Lower lobe of right lung (tissue), 2 donors: ENCODE measurements around the gene ANKRD12. TPM values are rescaled to one million over a fixed set of nuclear protein-coding genes. Genes with fewer than 3 reads are reported as not detected.

Experiments used
- ATAC-seq, 2 donors: fragments of 200-7000 bp; cut with Tn5 transposase; one replicate each; pipeline ENCODE4 v1.9.1; 2020 to 2022; ENCODE audit warnings: mild to moderate bottlenecking in 2 of 2, moderate library complexity in 2 of 2
- DNase-seq: peaks from one replicate; pipeline ENCODE4 v3.0.0-alpha.2; 2020
- H3K27ac ChIP-seq: fragments of 200-600 bp; one replicate; pipeline ENCODE4 v1.8.0; 2022
- H3K27me3 ChIP-seq: fragments of 200-600 bp; one replicate; pipeline ENCODE4 v1.8.0; 2022; ENCODE audit warnings: low read depth
- H3K36me3 ChIP-seq: fragments of 200-600 bp; one replicate; pipeline ENCODE4 v1.8.0; 2022; ENCODE audit warnings: mild to moderate bottlenecking
- H3K4me1 ChIP-seq: fragments of 200-600 bp; one replicate; pipeline ENCODE4 v1.8.0; 2022
- H3K4me3 ChIP-seq: fragments of 200-600 bp; one replicate; pipeline ENCODE4 v1.8.0; 2022; ENCODE audit warnings: mild to moderate bottlenecking
- H3K9me3 ChIP-seq: fragments of 200-600 bp; one replicate; pipeline ENCODE4 v1.8.0; 2022
- CTCF ChIP-seq: fragments of 200-600 bp; IDR thresholded peaks from one replicate; pipeline ENCODE4 v1.8.0; 2022; ENCODE audit warnings: antibody characterized with exemption, mild to moderate bottlenecking
- intact Hi-C: fragments of 100-400 bp; cut with DNase I; formaldehyde crosslinking; loops from one replicate; pipeline ENCODE4 v1.11.0; 2022
- total RNA-seq: library from RNA; stranded (reverse); fragmentation: NEBNext Ultra II Directional; extraction: Animal tissue kit (Norgen Biotek cat#: 25700); gene quantifications from one replicate; pipeline ENCODE4 v1.2.1, GENCODE V29; 2021
- donor health status: DM: no; HTN: yes; CAD: no; lungs with severe emphysema.

The ANKRD12 gene
- total RNA-seq, 1 donor from 2014 or later, result 77.7 TPM

GRCh38 chr18:9322744-9323143, 186.2 kb downstream of the ANKRD12 start:
- Histone ChIP-seq H3K27ac (no peak overlapping the region), H3K27me3 (no peaks in the 10 kb centered on the region), H3K4me3 (no peak overlapping the region), H3K9me3 (no peaks in the 10 kb centered on the region), H3K4me1 (peaks cover 3% of the 10 kb centered on the region), H3K36me3 (no peaks in the 10 kb centered on the region)
- no peak for TF ChIP-seq CTCF
- DNase-seq (no peak), ATAC-seq (no peak)
- intact Hi-C loops, result no loop called here

GRCh38 chr18:9323750-9324445, 187.3 kb downstream of the ANKRD12 start:
- no peak for DNase-seq
- Histone ChIP-seq H3K27ac (no peak overlapping the region), H3K4me1 (peaks cover 3% of the 10 kb centered on the region), H3K36me3 (no peaks in the 10 kb centered on the region), H3K9me3 (peaks cover 5% of the 10 kb centered on the region), H3K27me3 (no peaks in the 10 kb centered on the region), H3K4me3 (no peak overlapping the region)
- no peak for TF ChIP-seq CTCF
- no peak for ATAC-seq
- intact Hi-C loops, result no loop called here

GRCh38 chr18:9325716-9326115, 189.1 kb downstream of the ANKRD12 start:
- Histone ChIP-seq H3K27ac (no peak overlapping the region), H3K4me1 (peaks cover 3% of the 10 kb centered on the region), H3K27me3 (no peaks in the 10 kb centered on the region), H3K4me3 (no peak overlapping the region), H3K9me3 (peaks cover 5% of the 10 kb centered on the region), H3K36me3 (no peaks in the 10 kb centered on the region)
- ATAC-seq (no peak), DNase-seq (no peak)
- TF ChIP-seq CTCF, result no peak
- intact Hi-C loops, result no loop called here

DNA sequence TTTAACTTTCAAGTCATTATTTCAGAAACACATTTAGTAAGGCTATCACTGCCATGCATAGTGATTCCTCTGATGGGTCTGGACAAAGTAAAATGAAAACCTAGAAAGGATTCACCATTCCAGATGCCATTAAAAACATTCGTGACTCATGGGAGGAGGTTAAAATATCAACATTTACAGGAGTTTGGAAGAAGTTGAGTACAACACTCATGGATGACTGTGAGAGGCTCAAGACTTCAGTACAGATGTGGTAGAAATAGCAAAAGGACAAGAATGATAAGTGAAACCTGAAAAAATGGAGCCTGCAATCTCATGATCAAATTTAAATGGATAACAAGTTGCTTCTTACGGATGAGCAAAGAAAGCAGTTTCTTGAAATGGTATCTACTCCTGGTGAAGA, 192.2 kb downstream of the ANKRD12 start:
- Histone ChIP-seq H3K27ac (no peak overlapping the region), H3K27me3 (no peaks in the 10 kb centered on the region), H3K4me3 (no peak overlapping the region), H3K9me3 (peaks cover 5% of the 10 kb centered on the region), H3K36me3 (no peaks in the 10 kb centered on the region), H3K4me1 (no peaks in the 10 kb centered on the region)
- ATAC-seq (no peak), DNase-seq (no peak)
- TF ChIP-seq CTCF, result no peak
- intact Hi-C loops, result no loop called here

DNA sequence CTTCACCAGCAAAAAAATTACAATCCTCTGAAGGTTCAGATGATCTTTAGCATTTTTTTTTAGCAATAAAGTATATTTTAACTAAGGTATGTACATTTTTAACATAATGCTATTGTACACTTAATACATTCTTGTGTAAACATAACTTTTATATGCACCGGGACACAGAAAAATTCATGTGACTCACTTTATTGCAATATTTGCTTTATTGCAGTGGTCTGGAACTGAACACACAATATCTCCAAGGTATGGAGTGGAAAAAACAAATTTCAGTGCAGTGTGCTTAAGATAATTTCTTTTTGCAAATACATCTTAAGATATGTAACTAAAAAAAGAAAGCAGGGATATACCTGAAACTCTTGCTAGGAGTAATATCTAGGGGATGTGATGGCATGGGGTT, 192.9 kb downstream of the ANKRD12 start:
- ATAC-seq (no peak), DNase-seq (no peak)
- peaks cover 5% of the 10 kb centered on the region for H3K9me3 ChIP-seq
- H3K36me3 ChIP-seq, result no peaks in the 10 kb centered on the region
- no peak overlapping the region for H3K4me3 ChIP-seq
- H3K27ac ChIP-seq, result no peak overlapping the region
- TF ChIP-seq CTCF, result no peak
- intact Hi-C loops, result no loop called here
- H3K27me3 ChIP-seq, result no peaks in the 10 kb centered on the region
- H3K4me1 ChIP-seq, result no peaks in the 10 kb centered on the region
